ENCODE data around the gene TMX2.
"Not testable (repeated sequence)": the region's sequence is repeated elsewhere in the genome, so short reads cannot be mapped to it uniquely, and the experiment has no call there.

The TMX2 gene

DNA sequence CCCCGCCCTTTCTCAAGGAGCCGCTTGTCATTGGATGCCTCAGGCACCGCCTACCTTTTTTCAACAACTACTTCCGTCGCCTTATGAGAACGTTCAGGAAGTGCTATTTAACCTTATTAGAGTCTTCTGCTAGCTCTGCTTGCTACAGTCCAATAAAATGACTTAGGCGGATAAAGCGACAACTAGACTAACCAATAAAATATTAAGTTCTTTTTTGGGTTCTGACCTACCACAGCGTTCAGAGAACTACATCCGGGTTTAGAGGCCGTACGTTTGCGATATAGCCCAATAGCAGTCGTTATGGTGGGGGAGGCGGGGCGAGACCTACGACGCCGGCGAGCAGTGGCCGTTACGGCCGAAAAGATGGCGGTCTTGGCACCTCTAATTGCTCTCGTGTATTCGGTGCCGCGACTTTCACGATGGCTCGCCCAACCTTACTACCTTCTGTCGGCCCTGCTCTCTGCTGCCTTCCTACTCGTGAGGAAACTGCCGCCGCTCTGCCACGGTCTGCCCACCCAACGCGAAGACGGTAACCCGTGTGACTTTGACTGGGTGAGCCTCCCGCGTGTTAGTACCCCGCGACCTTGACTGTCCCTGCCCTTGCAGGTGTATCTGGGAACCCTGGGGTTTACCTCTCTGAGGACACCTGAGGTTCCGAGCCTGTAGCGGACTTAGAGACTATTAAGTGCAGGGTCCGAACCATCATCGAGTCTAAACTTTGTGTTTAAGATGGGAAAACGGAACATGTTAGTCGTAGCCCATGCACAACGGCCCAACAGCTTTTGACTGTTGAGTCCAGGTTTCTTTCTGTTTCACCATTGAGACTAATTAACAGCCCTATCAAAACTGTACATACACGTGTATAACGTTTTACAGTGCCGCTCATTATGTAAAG lies at the start of gene TMX2:
Gene TMX2, plus strand, starts transcription at position 338 of the 895 bp plus-strand sequence. Its CDS starts 26 bp downstream, at position 364.
- peak; percentile 98 for DNase-seq

DNA sequence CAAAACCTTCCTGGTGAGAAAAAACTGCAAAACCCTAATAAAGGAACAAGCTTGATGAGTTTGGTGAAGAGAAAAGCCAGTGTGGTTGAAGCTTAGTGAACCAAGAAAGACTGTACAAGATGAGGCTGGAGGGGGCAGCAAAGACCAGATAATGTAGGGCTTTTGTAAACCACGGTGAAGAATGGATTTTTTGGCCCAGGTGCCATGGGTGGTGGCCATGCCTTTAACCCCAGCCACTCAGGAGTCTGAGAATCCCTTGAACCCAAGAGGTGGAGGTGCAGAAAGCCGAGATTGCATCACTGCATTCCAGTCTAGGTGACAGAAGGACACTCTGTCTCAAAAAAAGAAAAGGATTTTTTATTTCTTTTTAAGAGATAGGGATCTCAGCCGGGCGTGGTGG lies 49.5 kb upstream of the TMX2 start:
- DNase-seq: no peak

DNA sequence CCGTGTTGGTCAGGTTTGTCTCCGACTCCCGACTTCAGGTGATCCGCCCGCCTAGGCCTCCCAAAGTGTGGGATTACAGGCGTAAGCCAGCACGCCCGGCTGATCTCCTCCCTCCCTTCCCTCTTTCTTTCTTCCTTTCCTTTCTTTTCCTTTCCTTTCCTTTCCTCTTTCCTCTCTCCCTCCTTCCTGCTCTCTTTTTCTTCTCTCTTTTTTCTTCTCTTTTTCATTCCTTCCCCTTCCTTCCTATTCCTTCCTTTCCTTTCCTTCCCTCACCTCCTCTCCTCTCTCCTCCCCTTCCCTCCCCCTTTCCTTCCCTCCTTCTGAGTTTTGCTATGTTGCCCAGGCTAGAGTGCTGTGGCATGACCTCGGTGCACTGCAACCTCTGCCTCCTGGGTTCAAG lies 48.4 kb upstream of the TMX2 start:
- DNase-seq: no peak

DNA sequence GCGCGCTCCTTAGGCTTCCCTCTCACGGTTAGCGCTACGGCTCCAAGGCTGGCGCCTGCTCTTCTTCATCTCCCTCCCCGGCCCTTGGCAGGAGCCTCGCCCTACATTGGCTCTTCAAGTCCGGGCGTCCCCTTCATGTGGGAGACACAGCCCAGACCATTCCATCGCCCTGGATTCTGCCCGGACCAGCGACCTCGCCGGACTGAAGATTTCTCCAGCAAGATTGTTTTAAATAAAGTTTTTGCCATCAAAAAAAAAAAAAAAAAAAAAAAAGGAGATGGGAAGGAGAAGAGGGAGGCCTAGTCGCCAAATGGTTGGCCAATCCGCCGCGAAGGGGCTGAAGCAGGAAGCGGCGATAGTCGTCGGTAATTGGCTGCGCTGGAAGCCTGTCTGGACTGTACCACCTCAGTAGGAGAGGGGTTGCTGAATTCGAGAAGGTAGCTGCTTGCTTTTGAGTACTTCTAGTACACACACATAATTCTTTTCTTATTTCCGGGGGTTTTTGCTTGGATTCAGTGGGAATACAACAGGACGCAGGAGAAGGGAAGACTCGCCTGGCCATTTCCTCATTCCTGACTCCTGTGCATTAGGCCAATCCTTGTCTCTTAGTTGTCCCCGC lies 45.2 kb upstream of the TMX2 start:
- DNase-seq: peak; percentile 98

- DNase-seq: peak; percentile 99
These were observed 44.5 kb upstream of the TMX2 start, which contains the start of gene ZDHHC5 for GRCh38 chr11:57667736-57668433. Gene ZDHHC5 (plus strand): TSS chr11:57668114. CDS start chr11:57673091, 4,977 bp downstream.

DNA sequence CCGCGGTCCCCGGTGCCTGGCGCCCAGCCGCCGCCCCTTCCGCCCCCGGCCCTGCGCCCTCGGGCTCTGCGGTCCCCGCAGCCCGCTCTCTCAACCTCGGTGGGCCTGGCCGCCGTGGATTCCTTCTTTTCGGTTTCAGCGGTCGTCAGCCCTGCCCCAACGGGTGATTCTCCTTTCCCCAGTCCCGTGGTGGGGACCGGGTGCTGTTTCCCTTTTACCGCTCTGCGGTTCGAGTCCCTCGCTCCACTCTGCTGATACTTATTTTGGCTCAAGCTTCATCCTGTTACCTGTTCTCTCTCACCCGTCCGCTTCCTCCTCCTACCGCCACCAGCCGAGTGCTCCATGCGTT lies 44.0 kb upstream of the TMX2 start:
- no peak for DNase-seq

GRCh38 chr11:57674251-57674650 lies 38.1 kb upstream of the TMX2 start:
- DNase-seq: no peak

- no peak for DNase-seq
These were observed 37.0 kb upstream of the TMX2 start for GRCh38 chr11:57675176-57675941.

GRCh38 chr11:57679396-57679795 lies 33.0 kb upstream of the TMX2 start:
- no peak for DNase-seq

DNA sequence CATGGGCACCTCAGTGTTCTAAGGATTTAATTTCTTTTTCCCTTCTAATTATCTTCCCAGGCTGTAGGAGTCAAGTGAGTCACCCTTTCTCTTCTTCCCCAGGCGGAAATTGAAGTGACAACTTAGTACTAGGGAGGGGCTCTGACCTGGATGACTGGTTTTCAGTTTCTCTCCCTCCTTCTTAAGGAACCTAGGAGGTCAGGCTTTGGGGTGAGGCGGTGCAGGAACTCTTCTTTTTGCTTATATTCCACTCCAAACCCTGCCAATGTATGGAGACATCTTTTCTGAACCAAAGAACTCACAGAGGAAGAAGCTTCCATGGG lies 31.9 kb upstream of the TMX2 start:
- no peak for DNase-seq

GRCh38 chr11:57681168-57681567 lies 31.2 kb upstream of the TMX2 start:
- no peak for DNase-seq

GRCh38 chr11:57690474-57690873 lies 21.9 kb upstream of the TMX2 start:
- not testable (repeated sequence) for DNase-seq

DNA sequence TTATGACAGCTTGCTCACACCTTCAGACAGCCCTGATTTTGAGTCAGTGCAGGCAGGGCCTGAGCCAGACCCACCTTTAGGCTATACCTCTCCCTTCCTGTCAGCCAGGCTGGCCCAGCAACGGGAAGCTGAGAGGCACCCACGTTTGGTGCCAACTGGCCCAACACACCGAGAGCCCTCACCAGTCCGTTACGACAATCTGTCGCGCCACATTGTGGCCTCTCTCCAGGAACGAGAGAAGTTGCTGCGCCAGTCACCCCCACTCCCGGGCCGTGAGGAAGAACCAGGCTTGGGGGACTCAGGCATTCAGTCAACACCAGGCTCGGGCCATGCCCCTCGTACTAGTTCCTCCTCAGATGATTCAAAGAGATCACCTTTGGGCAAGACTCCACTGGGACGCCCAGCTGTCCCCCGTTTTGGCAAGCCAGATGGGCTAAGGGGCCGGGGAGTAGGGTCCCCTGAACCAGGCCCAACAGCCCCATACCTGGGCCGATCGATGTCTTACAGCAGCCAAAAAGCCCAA lies 13.5 kb upstream of the TMX2 start:
- no peak for DNase-seq

- no peak for DNase-seq
These were observed 12.6 kb upstream of the TMX2 start for GRCh38 chr11:57699813-57700212.

GRCh38 chr11:57700425-57700824 lies 12.0 kb upstream of the TMX2 start:
- DNase-seq: no peak

DNA sequence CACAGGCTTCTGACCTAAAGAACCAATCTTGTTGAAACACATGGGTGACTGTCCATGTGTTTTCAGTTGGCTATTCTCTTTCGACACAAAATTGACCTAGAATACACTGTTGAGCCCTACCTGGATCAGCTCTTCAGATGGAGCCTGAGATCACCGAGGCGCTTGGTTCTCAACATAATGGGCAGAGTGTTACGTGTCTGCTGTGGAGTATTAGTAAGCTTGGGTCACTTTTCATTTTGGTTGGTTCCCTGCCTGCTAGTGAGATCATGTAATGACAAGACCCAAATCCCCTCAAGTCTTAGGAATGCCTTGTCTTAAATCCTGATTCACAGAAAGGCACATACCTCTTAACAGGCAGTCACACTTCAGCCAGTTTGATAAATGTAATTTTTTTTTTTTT lies 9.1 kb upstream of the TMX2 start:
- DNase-seq: no peak

DNA sequence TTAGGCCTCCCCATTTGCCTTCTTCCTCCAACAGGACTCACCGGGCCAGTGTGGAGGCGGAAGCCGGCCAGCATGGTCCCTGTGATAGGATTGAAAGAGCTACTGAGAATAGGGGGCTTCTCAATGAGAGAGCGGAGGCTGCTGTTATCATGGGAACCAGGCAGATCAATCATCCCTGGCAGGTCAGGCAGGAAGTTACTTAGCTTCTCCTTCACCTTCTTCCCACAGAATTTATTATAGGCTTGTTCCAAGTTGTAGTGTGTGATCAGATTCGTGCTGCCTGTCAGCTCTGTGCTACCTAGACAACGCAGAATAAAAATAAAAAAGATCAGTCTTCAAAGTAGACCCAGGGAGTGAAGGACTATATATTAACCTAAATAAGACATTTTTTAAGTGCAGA lies 7.5 kb upstream of the TMX2 start:
- DNase-seq: no peak

- not testable (repeated sequence) for DNase-seq
These were observed 7.0 kb upstream of the TMX2 start for GRCh38 chr11:57705432-57705831.

- DNase-seq: no peak
These were observed 2.5 kb upstream of the TMX2 start for GRCh38 chr11:57709802-57710367.

- peak; percentile 93 to 95 for DNase-seq
These were observed 758 bp upstream of the TMX2 start, which contains the start of gene MED19 for GRCh38 chr11:57711414-57712255. Gene MED19 (minus strand): TSS chr11:57712215. CDS start chr11:57712179, 36 bp downstream.

DNA sequence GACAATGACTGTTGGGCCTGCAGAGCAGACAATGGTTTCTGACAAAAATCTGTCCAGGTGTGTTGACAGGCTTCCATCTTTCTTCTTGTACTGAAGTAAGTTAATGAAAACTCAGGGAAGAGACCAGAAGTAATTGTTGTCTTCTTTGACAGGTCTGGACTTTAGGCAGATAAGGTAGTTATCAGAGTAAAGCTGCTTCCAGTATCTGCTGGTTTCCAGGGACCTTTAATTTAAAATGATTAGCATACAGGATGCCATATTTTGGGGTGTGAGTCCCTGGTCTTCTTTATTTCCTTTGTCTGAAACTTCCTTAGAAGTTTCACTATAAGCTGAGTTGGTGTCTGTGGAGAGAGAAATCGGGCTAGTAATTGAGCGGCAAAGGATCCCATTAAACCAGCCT lies 1.4 kb downstream of the TMX2 start:
- DNase-seq: no peak
